Airway epithelial cell (primary cell): ENCODE data around the gene ANKRD18A. TPM values are rescaled to one million over a fixed set of nuclear protein-coding genes. Genes with fewer than 3 reads are reported as not detected.

Source experiments
- total RNA-seq: library from RNA; depleted of rRNA; stranded (reverse); fragments of >200 nt; gene quantifications from 2 replicates; pipeline ENCODE4 v1.2.3, GENCODE V29; 2015

ANKRD18A gene
- 0.98 and 1.6 TPM in 2 replicates for total RNA-seq

DNA sequence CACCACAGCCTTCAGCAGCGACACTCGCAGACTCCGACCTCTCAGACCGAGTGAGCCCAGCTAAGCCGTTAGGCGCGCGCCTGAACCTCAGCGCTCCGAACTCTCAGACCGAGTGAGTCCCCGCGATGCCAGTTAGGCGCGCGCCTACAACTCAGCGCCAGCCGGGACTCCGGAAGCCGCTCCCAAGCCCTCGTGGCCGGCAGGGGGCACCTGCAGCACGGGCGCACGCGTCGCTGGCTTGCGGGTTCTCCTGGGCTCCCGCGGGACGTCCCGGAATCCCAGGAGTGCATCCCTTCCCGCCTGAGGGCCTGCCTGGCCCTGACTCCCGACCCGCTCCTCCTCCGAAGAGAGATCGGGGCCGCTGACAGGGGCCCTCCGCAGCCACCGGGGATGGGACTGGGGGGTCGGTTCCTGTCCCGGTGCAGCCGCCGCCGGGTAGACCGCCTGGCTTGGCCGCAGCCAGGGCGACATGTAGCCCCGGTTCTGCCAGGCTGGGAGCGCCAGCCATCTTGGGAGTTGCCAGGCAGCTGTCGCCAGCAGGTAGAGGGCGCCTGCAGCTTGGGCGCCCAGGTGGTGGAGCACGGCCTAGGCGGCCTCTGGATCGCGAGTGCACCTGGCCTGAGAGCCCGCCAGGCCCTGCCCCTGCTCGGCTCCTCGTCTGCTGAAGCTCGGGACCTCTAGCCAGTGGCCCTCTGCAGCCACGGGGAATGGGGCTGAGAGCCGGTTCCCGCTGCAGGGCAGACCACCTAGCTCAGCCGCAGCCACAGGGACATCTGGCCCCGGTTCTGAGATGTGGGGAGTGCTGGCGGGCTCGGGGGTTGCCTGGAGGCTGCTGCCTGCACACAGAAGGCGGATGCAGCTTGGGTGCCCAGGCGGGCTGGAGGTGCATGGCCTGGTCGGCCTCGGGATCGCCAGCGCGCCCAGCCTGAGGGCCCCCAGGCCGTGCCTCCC, at the start of gene ANKRD18A:
Gene ANKRD18A, minus strand, starts transcription at position 114 of the 951 bp plus-strand sequence. CDS start 311 bp downstream, outside the sequence.

Other genes starting within 250 kb of the ANKRD18A start
- 26.5 and 31.2 TPM in 2 replicates for gene ALDH1B1, start 227.9 kb downstream of the ANKRD18A start, total RNA-seq
- gene IGFBPL1, start 196.1 kb downstream of the ANKRD18A start, total RNA-seq, result 0.71 and 1.5 TPM in 2 replicates
- gene FAM240B, start 99.5 kb upstream of the ANKRD18A start, total RNA-seq, result not detected in 2 replicates